ENCODE results near the gene LRCH3. TPM values are rescaled to one million over a fixed set of nuclear protein-coding genes. Genes with fewer than 3 reads are reported as not detected.
"Not testable (repeated sequence)": the region's sequence is repeated elsewhere in the genome, so short reads cannot be mapped to it uniquely, and the experiment has no call there.

The LRCH3 gene
- polyA plus RNA-seq, 3 donors = 4.1 to 19.4 (median 7.4) TPM

DNA sequence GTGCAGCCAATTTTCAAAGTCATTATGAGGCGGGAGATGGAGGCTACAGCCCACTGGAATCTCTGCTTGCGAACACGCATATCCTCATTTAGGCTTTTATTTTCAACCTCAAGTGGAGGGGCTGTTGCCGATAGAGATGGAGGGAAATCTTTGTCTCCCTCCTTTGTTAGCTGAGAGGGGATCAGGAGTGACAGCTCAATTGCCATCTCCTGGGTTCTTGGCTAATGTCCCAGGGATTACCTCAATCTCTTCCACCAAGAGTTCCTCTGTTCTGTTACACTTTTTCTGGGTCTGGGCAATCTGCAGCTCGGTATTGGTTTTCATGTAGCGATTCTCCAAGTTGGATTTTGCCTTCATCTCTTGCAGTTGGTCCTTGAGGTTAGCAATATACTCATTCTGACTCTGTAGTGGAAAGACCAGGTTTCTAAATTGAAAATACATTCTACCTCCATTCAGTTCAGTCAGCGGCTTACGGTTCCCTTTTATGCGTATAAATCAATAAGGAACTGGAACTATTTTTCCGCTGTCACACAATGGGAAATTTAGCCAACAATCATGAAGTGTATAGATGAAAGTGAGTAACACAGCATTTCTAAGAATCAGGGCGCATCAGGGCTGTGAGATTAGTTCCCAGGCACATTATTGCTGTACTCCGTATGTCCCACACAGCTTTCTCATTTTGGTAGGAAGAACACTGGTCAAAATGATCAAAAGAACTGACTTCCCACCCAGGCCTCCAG, 122.8 kb downstream of the LRCH3 start:
- H3K9me3 Mint-ChIP-seq = no peaks in the 10 kb centered on the region
- Histone ChIP-seq H3K9me3 (replicated peaks in 1 of 2; ENCODE audit: control insufficient read depth in 1 of 2, insufficient read depth in 1 of 2, low read length in 2 of 2) (no peaks in the 10 kb centered on the region), H3K4me3 (replicated peaks in 1 of 3; ENCODE audit: low read depth in 2 of 3, low read length in 3 of 3) (no peak overlapping the region), H2AFZ (ENCODE audit: insufficient read depth, low read depth, low read length, poor library complexity, severe bottlenecking) (no peak overlapping the region), H3K36me3 (replicated peaks in 1 of 2; ENCODE audit: control insufficient read depth in 1 of 2, insufficient read depth in 2 of 2, low read length in 2 of 2) (peaks cover 0 to 6% of the 10 kb centered on the region in 2 donors), H3K27ac (ENCODE audit: low read depth in 1 of 2, low read length in 2 of 2) (no peak overlapping the region), H3K4me1 (ENCODE audit: control insufficient read depth in 1 of 2, insufficient read depth in 2 of 2, low read length in 2 of 2) (no peaks in the 10 kb centered on the region), H3K27me3 (ENCODE audit: control insufficient read depth in 2 of 2, insufficient read depth in 2 of 2, low read length in 2 of 2) (no peaks in the 10 kb centered on the region), H4K20me1 (ENCODE audit: insufficient read depth, low read length) (no peaks in the 10 kb centered on the region), H3K4me2 (replicated peaks; ENCODE audit: extremely low read depth, low read length, poor library complexity, severe bottlenecking) (no peak overlapping the region), H3K9ac (ENCODE audit: insufficient read depth, low read length, poor library complexity, severe bottlenecking) (no peak overlapping the region), H3K79me2 (ENCODE audit: insufficient read depth, low read length) (no peaks in the 10 kb centered on the region)
- no peaks in the 10 kb centered on the region for H3K4me1 Mint-ChIP-seq
- H3K27ac Mint-ChIP-seq = no peak overlapping the region
- no peaks in the 10 kb centered on the region for H3K27me3 Mint-ChIP-seq (ENCODE audit: low read depth in 3 of 3)
- TF ChIP-seq, protein P1, sequence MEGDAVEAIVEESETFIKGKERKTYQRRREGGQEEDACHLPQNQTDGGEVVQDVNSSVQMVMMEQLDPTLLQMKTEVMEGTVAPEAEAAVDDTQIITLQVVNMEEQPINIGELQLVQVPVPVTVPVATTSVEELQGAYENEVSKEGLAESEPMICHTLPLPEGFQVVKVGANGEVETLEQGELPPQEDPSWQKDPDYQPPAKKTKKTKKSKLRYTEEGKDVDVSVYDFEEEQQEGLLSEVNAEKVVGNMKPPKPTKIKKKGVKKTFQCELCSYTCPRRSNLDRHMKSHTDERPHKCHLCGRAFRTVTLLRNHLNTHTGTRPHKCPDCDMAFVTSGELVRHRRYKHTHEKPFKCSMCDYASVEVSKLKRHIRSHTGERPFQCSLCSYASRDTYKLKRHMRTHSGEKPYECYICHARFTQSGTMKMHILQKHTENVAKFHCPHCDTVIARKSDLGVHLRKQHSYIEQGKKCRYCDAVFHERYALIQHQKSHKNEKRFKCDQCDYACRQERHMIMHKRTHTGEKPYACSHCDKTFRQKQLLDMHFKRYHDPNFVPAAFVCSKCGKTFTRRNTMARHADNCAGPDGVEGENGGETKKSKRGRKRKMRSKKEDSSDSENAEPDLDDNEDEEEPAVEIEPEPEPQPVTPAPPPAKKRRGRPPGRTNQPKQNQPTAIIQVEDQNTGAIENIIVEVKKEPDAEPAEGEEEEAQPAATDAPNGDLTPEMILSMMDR (IDR thresholded peaks at IDR 0.05) = no peak
- no peak for DNase-seq
- intact Hi-C loops (cut with micrococcal nuclease) = no loop called here
- H3K4me3 Mint-ChIP-seq = no peak overlapping the region
- peaks cover 12 to 19% of the 10 kb centered on the region in 2 donors for H3K36me3 Mint-ChIP-seq
- 100% methylated on average over 2 of the region's 12 CpGs for WGBS (ENCODE audit: insufficient coverage)

DNA sequence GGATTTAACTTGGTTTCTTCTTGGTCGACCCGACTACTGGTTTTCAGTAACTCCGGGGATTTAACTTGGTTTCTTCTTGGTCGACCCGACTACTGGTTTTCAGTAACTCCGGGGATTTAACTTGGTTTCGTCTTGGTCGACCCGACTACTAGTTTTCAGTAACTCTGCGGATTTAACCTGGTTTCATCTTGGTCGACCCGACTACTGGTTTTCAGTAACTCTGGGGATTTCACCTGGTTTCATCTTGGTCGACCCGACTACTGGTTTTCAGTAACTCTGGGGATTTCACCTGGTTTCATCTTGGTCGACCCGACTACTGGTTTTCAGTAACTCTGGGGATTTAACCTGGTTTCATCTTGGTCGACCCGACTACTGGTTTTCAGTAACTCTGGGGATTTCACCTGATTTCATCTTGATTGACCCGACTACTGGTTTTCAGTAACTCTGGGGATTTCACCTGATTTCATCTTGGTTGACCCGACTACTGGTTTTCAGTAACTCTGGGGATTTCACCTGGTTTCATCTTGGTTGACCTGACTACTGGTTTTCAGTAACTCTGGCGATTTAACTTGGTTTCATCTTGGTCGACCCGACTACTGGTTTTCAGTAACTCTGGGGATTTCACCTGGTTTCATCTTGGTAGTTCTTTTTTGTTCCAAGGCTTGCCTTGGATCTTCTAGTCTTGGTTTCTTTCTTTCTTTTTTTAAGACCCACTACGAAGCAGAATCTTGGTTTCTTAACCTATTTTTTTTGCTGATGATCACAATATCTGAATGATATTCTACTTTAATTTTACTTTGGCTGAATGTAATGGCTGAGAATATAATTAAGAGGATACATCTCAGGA, 130.6 kb downstream of the LRCH3 start:
- 97% methylated on average over 20 of the region's 24 CpGs for WGBS (ENCODE audit: insufficient coverage)
- H3K4me1 Mint-ChIP-seq; intact Hi-C loops (cut with micrococcal nuclease); H3K4me2 ChIP-seq (replicated peaks; ENCODE audit: extremely low read depth, low read length, poor library complexity, severe bottlenecking); H3K9ac ChIP-seq (ENCODE audit: insufficient read depth, low read length, poor library complexity, severe bottlenecking); H3K27ac Mint-ChIP-seq; H3K4me1 ChIP-seq (ENCODE audit: control insufficient read depth in 1 of 2, insufficient read depth in 2 of 2, low read length in 2 of 2); H3K9me3 Mint-ChIP-seq; H3K27me3 ChIP-seq (ENCODE audit: control insufficient read depth in 2 of 2, insufficient read depth in 2 of 2, low read length in 2 of 2); H3K4me3 Mint-ChIP-seq; H3K27ac ChIP-seq (ENCODE audit: low read depth in 1 of 2, low read length in 2 of 2); H2AFZ ChIP-seq (ENCODE audit: insufficient read depth, low read depth, low read length, poor library complexity, severe bottlenecking); DNase-seq; H3K27me3 Mint-ChIP-seq (ENCODE audit: low read depth in 3 of 3); H3K79me2 ChIP-seq (ENCODE audit: insufficient read depth, low read length); H3K4me3 ChIP-seq (replicated peaks in 1 of 3; ENCODE audit: low read depth in 2 of 3, low read length in 3 of 3); H3K9me3 ChIP-seq (replicated peaks in 1 of 2; ENCODE audit: control insufficient read depth in 1 of 2, insufficient read depth in 1 of 2, low read length in 2 of 2); H4K20me1 ChIP-seq (ENCODE audit: insufficient read depth, low read length): not testable (repeated sequence)
- peaks cover 12 to 25% of the 10 kb centered on the region in 2 donors for H3K36me3 Mint-ChIP-seq
- peaks cover 0 to 14% of the 10 kb centered on the region in 2 donors for H3K36me3 ChIP-seq (replicated peaks in 1 of 2; ENCODE audit: control insufficient read depth in 1 of 2, insufficient read depth in 2 of 2, low read length in 2 of 2)
